ENCODE measurements around the gene DAAM1.

The DAAM1 gene

DNA sequence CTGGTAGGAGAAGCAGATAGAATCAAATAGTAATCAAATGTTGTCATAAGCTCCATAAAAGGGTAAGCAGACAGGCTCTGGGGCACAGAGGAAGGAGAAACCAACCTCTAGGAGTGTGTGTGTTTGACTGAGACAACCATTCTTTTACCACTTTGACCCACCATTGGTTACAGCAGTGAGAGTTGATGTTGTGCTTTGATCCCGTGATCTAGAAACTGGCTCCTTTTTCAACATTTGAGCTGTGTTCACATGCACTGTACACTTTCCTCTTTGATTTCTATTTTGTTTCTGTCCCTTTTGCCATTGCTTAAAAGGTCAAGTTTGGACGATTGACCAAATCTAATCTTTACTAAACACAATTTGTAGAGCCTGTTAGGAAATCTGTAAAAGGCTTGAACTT lies 108.0 kb downstream of the DAAM1 start:
- ATAC-seq = no peak
- TF ChIP-seq, protein P1, sequence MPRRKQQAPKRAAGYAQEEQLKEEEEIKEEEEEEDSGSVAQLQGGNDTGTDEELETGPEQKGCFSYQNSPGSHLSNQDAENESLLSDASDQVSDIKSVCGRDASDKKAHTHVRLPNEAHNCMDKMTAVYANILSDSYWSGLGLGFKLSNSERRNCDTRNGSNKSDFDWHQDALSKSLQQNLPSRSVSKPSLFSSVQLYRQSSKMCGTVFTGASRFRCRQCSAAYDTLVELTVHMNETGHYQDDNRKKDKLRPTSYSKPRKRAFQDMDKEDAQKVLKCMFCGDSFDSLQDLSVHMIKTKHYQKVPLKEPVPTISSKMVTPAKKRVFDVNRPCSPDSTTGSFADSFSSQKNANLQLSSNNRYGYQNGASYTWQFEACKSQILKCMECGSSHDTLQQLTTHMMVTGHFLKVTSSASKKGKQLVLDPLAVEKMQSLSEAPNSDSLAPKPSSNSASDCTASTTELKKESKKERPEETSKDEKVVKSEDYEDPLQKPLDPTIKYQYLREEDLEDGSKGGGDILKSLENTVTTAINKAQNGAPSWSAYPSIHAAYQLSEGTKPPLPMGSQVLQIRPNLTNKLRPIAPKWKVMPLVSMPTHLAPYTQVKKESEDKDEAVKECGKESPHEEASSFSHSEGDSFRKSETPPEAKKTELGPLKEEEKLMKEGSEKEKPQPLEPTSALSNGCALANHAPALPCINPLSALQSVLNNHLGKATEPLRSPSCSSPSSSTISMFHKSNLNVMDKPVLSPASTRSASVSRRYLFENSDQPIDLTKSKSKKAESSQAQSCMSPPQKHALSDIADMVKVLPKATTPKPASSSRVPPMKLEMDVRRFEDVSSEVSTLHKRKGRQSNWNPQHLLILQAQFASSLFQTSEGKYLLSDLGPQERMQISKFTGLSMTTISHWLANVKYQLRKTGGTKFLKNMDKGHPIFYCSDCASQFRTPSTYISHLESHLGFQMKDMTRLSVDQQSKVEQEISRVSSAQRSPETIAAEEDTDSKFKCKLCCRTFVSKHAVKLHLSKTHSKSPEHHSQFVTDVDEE (CRISPR knock-in tag; IDR thresholded peaks at IDR 0.05) = no peak
- TF ChIP-seq, protein P2, sequence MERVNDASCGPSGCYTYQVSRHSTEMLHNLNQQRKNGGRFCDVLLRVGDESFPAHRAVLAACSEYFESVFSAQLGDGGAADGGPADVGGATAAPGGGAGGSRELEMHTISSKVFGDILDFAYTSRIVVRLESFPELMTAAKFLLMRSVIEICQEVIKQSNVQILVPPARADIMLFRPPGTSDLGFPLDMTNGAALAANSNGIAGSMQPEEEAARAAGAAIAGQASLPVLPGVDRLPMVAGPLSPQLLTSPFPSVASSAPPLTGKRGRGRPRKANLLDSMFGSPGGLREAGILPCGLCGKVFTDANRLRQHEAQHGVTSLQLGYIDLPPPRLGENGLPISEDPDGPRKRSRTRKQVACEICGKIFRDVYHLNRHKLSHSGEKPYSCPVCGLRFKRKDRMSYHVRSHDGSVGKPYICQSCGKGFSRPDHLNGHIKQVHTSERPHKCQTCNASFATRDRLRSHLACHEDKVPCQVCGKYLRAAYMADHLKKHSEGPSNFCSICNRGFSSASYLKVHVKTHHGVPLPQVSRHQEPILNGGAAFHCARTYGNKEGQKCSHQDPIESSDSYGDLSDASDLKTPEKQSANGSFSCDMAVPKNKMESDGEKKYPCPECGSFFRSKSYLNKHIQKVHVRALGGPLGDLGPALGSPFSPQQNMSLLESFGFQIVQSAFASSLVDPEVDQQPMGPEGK (CRISPR knock-in tag; IDR thresholded peaks at IDR 0.05; ENCODE audit: borderline replicate concordance) = no peak
- TF ChIP-seq ZC3H10 (CRISPR knock-in tag; IDR thresholded peaks at IDR 0.05) = no peak
- no peak for TF ChIP-seq ZFP3 (CRISPR knock-in tag; IDR thresholded peaks at IDR 0.05)
- TF ChIP-seq PPARA (CRISPR knock-in tag; IDR thresholded peaks at IDR 0.05; ENCODE audit: borderline replicate concordance) = no peak
- no peak for TF ChIP-seq SNAI2 (CRISPR knock-in tag; IDR thresholded peaks at IDR 0.05)
- TF ChIP-seq BACH2 (CRISPR knock-in tag; IDR thresholded peaks at IDR 0.05; ENCODE audit: borderline replicate concordance) = no peak

DNA sequence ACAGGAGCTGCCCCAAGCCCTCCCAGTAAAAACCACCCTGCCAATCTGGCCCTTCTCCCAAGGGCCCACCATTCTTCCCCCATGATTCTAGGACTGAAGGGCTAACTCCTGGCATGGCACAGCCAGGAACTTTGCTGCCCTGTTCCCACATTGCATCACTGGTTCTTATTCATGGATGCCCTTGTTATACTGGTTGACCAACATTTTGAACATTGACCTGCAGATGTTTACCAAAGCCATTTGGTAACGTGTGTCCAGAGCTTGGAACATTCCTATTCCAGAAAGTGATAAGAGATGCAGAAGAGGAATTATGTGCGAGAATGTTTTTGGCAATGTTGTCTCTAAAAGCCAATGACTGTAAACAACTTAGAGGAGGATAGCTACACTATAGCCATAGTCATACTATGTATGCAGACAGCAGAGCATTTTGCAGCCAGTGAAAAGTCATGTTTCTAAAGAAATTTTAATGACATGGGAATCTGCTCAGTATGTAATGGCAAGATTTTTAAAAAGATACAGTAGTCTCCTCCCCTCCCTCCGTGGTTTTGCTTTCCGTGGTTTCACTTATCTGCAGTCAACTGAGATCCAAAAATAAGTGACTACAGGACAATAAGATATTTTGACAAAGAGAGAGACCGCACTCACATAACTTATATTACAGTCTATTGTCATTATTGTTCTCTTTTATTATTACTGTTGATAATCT lies 108.8 kb downstream of the DAAM1 start:
- no peak for ATAC-seq
- TF ChIP-seq, protein P3, sequence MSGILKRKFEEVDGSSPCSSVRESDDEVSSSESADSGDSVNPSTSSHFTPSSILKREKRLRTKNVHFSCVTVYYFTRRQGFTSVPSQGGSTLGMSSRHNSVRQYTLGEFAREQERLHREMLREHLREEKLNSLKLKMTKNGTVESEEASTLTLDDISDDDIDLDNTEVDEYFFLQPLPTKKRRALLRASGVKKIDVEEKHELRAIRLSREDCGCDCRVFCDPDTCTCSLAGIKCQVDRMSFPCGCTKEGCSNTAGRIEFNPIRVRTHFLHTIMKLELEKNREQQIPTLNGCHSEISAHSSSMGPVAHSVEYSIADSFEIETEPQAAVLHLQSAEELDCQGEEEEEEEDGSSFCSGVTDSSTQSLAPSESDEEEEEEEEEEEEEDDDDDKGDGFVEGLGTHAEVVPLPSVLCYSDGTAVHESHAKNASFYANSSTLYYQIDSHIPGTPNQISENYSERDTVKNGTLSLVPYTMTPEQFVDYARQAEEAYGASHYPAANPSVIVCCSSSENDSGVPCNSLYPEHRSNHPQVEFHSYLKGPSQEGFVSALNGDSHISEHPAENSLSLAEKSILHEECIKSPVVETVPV (CRISPR knock-in tag; IDR thresholded peaks at IDR 0.05) = no peak
- no peak for TF ChIP-seq ESRRG (CRISPR knock-in tag; IDR thresholded peaks at IDR 0.05)

DNA sequence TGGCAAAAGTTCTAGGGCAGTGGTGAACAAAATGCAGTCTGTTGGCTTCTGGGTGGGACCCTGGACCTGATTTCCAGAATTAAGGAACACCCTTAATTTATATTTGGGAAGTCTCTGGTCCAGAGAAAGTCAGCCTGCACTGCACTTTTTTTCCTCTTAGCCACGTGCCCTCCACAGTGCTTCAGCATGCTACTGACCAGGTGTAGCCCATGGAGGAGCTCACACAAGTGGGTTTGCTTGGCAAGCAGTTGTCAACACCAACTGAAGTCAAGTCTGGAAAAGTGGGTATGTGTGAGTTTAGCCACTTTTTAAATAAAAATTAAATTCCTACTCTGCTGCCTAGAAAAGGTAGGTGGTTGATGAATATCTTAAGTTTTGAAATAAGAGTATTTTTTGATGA lies 111.3 kb downstream of the DAAM1 start:
- no peak for ATAC-seq
- TF ChIP-seq, protein P1 (CRISPR knock-in tag; IDR thresholded peaks at IDR 0.05) = no peak
- TF ChIP-seq, protein P4, sequence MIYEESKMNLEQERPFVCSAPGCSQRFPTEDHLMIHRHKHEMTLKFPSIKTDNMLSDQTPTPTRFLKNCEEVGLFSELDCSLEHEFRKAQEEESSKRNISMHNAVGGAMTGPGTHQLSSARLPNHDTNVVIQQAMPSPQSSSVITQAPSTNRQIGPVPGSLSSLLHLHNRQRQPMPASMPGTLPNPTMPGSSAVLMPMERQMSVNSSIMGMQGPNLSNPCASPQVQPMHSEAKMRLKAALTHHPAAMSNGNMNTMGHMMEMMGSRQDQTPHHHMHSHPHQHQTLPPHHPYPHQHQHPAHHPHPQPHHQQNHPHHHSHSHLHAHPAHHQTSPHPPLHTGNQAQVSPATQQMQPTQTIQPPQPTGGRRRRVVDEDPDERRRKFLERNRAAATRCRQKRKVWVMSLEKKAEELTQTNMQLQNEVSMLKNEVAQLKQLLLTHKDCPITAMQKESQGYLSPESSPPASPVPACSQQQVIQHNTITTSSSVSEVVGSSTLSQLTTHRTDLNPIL (CRISPR knock-in tag; IDR thresholded peaks at IDR 0.05; ENCODE audit: low read depth) = no peak
- TF ChIP-seq, protein P5, sequence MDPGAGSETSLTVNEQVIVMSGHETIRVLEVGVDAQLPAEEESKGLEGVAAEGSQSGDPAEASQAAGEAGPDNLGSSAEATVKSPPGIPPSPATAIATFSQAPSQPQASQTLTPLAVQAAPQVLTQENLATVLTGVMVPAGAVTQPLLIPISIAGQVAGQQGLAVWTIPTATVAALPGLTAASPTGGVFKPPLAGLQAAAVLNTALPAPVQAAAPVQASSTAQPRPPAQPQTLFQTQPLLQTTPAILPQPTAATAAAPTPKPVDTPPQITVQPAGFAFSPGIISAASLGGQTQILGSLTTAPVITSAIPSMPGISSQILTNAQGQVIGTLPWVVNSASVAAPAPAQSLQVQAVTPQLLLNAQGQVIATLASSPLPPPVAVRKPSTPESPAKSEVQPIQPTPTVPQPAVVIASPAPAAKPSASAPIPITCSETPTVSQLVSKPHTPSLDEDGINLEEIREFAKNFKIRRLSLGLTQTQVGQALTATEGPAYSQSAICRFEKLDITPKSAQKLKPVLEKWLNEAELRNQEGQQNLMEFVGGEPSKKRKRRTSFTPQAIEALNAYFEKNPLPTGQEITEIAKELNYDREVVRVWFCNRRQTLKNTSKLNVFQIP (CRISPR knock-in tag; IDR thresholded peaks at IDR 0.05; ENCODE audit: borderline replicate concordance, low read depth) = no peak
- TF ChIP-seq ZFP3 (CRISPR knock-in tag; IDR thresholded peaks at IDR 0.05) = no peak
- no peak for TF ChIP-seq ARNTL (CRISPR knock-in tag; IDR thresholded peaks at IDR 0.05; ENCODE audit: borderline replicate concordance, low read depth)
- TF ChIP-seq ESRRG (CRISPR knock-in tag; IDR thresholded peaks at IDR 0.05) = no peak
- TF ChIP-seq OSR1 (CRISPR knock-in tag; IDR thresholded peaks at IDR 0.05) = no peak
- no peak for TF ChIP-seq ZNF70 (CRISPR knock-in tag; IDR thresholded peaks at IDR 0.05)
- no peak for TF ChIP-seq ISL1 (CRISPR knock-in tag; IDR thresholded peaks at IDR 0.05)
- no peak for TF ChIP-seq TCF4 (CRISPR knock-in tag; IDR thresholded peaks at IDR 0.05; ENCODE audit: borderline replicate concordance)
- no peak for TF ChIP-seq GLIS3 (CRISPR knock-in tag; IDR thresholded peaks at IDR 0.05)
- TF ChIP-seq BACH2 (CRISPR knock-in tag; IDR thresholded peaks at IDR 0.05; ENCODE audit: borderline replicate concordance) = no peak
- TF ChIP-seq ZC3H10 (CRISPR knock-in tag; IDR thresholded peaks at IDR 0.05) = no peak

Measured in SK-N-SH treated with all-trans-retinoic acid at 6 μM for 48 hours (cell line).